Stomach (tissue), 4 donors: ENCODE results near the gene GATM.

Experiments
- POLR2A ChIP-seq, 4 donors: fragments of 450-650 bp; IDR thresholded peaks; one replicate each; pipeline ENCODE4 v1.6.1; 2016; ENCODE audit warnings: antibody characterized with exemption in 4 of 4, control low read depth in 2 of 4, mild to moderate bottlenecking in 1 of 4, moderate library complexity in 1 of 4
- TF ChIP-seq, protein P1 (sequence below), 7 experiments: fragments of 450-650 bp in 4 of 7; fragments of 200-600 bp in 3 of 7; sonication (generic) in 3 of 7; IDR thresholded peaks; one replicate each; pipeline ENCODE4 v1.5.1; 2016 to 2019; ENCODE audit warnings: antibody characterized with exemption in 7 of 7, control low read depth in 2 of 7, mild to moderate bottlenecking in 1 of 7

DNA sequence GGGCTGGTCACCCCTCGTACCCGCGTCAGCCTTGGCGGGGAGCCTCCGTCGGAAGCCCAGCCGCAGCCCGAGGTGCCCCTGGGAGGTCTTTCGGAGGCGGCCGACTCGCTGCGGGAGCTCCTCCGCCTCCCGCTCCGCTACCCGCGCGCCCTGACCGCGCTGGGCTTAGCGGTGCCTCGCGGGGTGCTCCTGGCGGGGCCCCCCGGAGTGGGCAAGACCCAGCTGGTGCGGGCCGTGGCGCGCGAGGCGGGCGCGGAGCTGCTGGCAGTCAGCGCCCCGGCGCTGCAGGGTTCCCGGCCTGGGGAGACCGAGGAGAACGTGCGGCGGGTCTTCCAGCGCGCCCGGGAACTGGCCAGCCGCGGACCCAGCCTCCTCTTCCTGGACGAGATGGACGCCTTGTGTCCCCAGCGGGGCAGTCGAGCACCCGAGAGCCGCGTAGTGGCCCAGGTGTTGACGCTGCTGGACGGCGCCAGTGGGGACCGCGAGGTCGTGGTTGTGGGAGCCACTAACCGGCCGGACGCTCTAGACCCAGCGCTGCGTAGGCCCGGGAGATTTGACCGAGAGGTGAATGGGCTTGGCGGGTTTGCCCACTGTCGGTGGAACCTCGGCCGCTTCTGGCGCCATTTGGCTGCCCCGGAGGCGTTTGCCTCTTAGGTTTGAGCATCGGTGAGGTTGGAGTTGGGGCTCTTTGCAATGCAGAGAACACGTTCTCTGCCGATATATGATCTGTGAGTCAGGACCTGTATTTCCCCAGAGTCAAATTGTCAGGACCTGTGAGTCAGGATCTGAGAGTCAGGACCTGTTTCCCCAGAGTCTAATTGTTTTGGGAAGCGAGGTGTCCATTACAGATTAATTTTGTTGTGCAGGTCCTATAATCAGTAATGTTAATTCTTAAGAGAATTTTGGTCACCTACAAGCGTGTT, 24.9 kb upstream of the GATM start:
- TF ChIP-seq, protein P1, sequence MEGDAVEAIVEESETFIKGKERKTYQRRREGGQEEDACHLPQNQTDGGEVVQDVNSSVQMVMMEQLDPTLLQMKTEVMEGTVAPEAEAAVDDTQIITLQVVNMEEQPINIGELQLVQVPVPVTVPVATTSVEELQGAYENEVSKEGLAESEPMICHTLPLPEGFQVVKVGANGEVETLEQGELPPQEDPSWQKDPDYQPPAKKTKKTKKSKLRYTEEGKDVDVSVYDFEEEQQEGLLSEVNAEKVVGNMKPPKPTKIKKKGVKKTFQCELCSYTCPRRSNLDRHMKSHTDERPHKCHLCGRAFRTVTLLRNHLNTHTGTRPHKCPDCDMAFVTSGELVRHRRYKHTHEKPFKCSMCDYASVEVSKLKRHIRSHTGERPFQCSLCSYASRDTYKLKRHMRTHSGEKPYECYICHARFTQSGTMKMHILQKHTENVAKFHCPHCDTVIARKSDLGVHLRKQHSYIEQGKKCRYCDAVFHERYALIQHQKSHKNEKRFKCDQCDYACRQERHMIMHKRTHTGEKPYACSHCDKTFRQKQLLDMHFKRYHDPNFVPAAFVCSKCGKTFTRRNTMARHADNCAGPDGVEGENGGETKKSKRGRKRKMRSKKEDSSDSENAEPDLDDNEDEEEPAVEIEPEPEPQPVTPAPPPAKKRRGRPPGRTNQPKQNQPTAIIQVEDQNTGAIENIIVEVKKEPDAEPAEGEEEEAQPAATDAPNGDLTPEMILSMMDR (IDR thresholded peaks at IDR 0.05) = no peak
- TF ChIP-seq POLR2A (IDR thresholded peaks at IDR 0.05) = no peak
